HEK293 (cell line): ENCODE data around the gene MEGF10.

Source experiments
- CTCF ChIP-seq: fragments of 450-650 bp; formaldehyde crosslinking; IDR thresholded peaks from 2 replicates; pipeline ENCODE4 v1.5.1; 2016; ENCODE audit warnings: missing biosample characterization, missing genetic modification characterization
- KLF9 ChIP-seq: fragments of 450-650 bp; formaldehyde crosslinking; IDR thresholded peaks from 2 replicates; pipeline ENCODE4 v1.5.1; 2016; ENCODE audit warnings: missing biosample characterization, missing genetic modification characterization, low read depth
- PRDM10 ChIP-seq: fragments of 450-650 bp; formaldehyde crosslinking; IDR thresholded peaks from 2 replicates; pipeline ENCODE4 v1.5.1; 2016; ENCODE audit warnings: missing biosample characterization, missing genetic modification characterization
- ZBTB7A ChIP-seq: fragments of 450-650 bp; formaldehyde crosslinking; IDR thresholded peaks from 2 replicates; pipeline ENCODE4 v1.5.1; 2016; ENCODE audit warnings: low read depth, missing biosample characterization, missing genetic modification characterization
- ZNF10 ChIP-seq: fragments of 450-650 bp; formaldehyde crosslinking; IDR thresholded peaks from 2 replicates; pipeline ENCODE4 v1.5.1; 2017; ENCODE audit warnings: missing biosample characterization, missing genetic modification characterization
- ZNF121 ChIP-seq: fragments of 450-650 bp; formaldehyde crosslinking; IDR thresholded peaks from 2 replicates; pipeline ENCODE4 v1.5.1; 2016; ENCODE audit warnings: missing biosample characterization, missing genetic modification characterization
- ZNF211 ChIP-seq: fragments of 450-650 bp; formaldehyde crosslinking; IDR thresholded peaks from 2 replicates; pipeline ENCODE4 v1.5.1; 2016; ENCODE audit warnings: low read depth, missing biosample characterization, missing genetic modification characterization
- ZNF362 ChIP-seq: fragments of 450-650 bp; formaldehyde crosslinking; IDR thresholded peaks from 2 replicates; pipeline ENCODE4 v1.5.1; 2016; ENCODE audit warnings: missing biosample characterization, missing genetic modification characterization
- ZNF416 ChIP-seq: fragments of 450-650 bp; formaldehyde crosslinking; IDR thresholded peaks from 2 replicates; pipeline ENCODE4 v1.5.1; 2016; ENCODE audit warnings: missing biosample characterization, missing genetic modification characterization
- ZNF513 ChIP-seq: fragments of 450-650 bp; IDR thresholded peaks from 2 replicates; pipeline ENCODE4 v1.5.1; 2018; ENCODE audit warnings: missing biosample characterization, missing genetic modification characterization
- ZNF76 ChIP-seq: fragments of 450-650 bp; formaldehyde crosslinking; IDR thresholded peaks from 2 replicates; pipeline ENCODE4; 2016; ENCODE audit warnings: low read depth, missing biosample characterization, missing genetic modification characterization, borderline replicate concordance
- ZNF837 ChIP-seq: fragments of 450-650 bp; formaldehyde crosslinking; IDR thresholded peaks from 2 replicates; pipeline ENCODE4 v1.5.1; 2016; ENCODE audit warnings: missing biosample characterization, missing genetic modification characterization
- TF ChIP-seq, protein P1 (sequence below): fragments of 450-650 bp; formaldehyde crosslinking; IDR thresholded peaks from 2 replicates; pipeline ENCODE4 v1.5.1; 2016; ENCODE audit warnings: missing biosample characterization, missing genetic modification characterization, low read depth
- TF ChIP-seq, protein P2 (sequence below): fragments of 450-650 bp; formaldehyde crosslinking; IDR thresholded peaks from 2 replicates; pipeline ENCODE4 v1.5.1; 2016; ENCODE audit warnings: missing biosample characterization, missing genetic modification characterization

GRCh38 chr5:127290946-127291693, 524 bp downstream of the MEGF10 start:
- no peak for TF ChIP-seq ZNF211 (tag by site-specific recombination)
- TF ChIP-seq, protein P1, sequence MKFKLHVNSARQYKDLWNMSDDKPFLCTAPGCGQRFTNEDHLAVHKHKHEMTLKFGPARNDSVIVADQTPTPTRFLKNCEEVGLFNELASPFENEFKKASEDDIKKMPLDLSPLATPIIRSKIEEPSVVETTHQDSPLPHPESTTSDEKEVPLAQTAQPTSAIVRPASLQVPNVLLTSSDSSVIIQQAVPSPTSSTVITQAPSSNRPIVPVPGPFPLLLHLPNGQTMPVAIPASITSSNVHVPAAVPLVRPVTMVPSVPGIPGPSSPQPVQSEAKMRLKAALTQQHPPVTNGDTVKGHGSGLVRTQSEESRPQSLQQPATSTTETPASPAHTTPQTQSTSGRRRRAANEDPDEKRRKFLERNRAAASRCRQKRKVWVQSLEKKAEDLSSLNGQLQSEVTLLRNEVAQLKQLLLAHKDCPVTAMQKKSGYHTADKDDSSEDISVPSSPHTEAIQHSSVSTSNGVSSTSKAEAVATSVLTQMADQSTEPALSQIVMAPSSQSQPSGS (tag by site-specific recombination): no peak
- TF ChIP-seq, protein P2, sequence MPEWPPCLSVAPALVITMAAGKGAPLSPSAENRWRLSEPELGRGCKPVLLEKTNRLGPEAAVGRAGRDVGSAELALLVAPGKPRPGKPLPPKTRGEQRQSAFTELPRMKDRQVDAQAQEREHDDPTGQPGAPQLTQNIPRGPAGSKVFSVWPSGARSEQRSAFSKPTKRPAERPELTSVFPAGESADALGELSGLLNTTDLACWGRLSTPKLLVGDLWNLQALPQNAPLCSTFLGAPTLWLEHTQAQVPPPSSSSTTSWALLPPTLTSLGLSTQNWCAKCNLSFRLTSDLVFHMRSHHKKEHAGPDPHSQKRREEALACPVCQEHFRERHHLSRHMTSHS (tag by site-specific recombination): no peak
- TF ChIP-seq ZNF362 (tag by site-specific recombination): no peak
- no peak for TF ChIP-seq CTCF (tag by site-specific recombination)
- no peak for TF ChIP-seq ZNF121 (tag by site-specific recombination)
- no peak for TF ChIP-seq ZNF513 (tag by site-specific recombination)
- TF ChIP-seq ZBTB7A (tag by site-specific recombination): no peak
- TF ChIP-seq ZNF76 (tag by site-specific recombination): no peak
- no peak for TF ChIP-seq PRDM10 (tag by site-specific recombination)
- no peak for TF ChIP-seq ZNF10 (tag by site-specific recombination)
- TF ChIP-seq KLF9 (tag by site-specific recombination): no peak
- no peak for TF ChIP-seq ZNF837 (tag by site-specific recombination)
- no peak for TF ChIP-seq ZNF416 (tag by site-specific recombination)
